GM19351 (cell line): Measurements from ENCODE around the gene LAG3.

Experiments used
- ATAC-seq: cut with Tn5 transposase; IDR thresholded peaks from one replicate; pipeline ENCODE4 v1.9.1; 2021; ENCODE audit warnings: mild to moderate bottlenecking, moderate library complexity; ENCODE audit not compliant: unreplicated experiment

Gene LAG3

GRCh38 chr12:6752921-6753771, 19.2 kb upstream of the LAG3 start, which contains the start of gene MLF2:
TSS of gene MLF2 (minus strand) at chr12:6753141. CDS start at chr12:6752334, 807 bp downstream.
- peak; percentile 83 for ATAC-seq

- ATAC-seq = no peak
Measured at GRCh38 chr12:6753772-6754356, 18.5 kb upstream of the LAG3 start.

DNA sequence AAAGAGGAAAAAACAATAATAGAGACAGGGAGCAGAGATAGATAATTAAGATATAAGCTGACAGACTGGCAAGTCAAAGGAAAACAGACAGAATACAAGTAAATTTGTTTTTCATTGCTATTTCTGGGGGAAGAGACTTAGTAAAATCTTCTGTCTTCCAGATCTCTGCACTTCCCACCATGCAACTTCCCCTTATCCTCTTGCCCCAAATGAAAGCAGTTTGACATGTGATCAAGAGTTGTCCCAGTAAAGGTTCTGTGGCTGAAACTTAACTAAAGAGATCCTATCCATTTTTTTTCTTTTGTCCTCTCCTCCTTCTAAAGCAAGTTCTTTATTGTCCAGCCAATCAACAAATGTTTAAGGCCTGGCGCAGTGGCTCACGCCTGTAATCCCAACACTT, 17.9 kb upstream of the LAG3 start:
- ATAC-seq = no peak

DNA sequence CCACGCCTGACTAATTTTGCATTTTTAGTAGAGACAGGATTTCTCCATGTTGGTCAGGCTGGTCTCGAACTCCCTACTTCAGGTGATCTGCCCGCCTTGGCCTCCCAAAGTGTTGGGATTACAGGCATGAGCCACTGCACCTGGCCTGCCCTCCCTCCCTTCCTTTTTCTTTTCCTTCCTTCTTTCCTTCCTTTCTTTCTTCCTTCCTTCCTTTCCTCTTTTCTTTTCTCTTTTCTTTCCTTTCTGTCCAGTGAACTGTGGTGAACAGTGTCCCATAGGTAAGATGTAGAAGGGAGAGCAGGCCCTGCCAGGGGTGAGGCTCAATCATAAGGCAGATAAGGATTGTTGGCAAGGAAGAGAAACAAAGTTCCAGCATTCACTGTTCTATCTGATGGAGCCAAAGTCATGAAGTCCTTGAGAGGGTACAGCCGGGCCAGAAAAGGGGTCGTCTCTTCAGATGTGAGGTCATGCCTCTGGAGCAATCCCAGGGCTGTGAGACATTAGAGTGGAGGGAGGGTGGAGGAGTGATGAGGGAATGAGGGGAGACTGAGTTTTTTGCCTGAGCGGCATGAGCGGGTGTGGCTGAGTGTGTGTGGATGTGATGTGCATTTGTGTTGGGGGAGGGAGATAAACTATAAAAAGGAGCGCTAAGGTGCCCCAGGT, 15.2 kb upstream of the LAG3 start:
- no peak for ATAC-seq

GRCh38 chr12:6758506-6759095, 13.7 kb upstream of the LAG3 start:
- no peak for ATAC-seq

DNA sequence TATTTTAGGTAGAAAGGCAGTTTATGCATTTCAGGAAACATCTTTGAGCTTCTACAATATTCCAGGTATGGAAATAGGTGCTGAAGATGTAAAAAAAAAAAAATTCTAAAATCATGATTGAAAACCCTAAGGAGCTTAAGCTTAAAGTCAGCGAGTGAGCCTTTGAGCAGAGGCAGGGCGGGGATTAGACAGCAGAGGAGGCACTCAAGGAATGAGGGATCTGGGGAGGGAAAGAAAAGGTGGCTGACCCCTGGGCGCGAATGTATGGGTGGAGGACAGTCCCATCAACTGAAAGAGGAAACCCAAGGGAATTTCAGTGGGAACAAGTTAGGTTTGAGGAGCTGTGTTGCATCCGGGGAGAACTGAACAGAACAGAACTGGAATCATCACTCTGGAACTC, 12.6 kb upstream of the LAG3 start:
- ATAC-seq = no peak

DNA sequence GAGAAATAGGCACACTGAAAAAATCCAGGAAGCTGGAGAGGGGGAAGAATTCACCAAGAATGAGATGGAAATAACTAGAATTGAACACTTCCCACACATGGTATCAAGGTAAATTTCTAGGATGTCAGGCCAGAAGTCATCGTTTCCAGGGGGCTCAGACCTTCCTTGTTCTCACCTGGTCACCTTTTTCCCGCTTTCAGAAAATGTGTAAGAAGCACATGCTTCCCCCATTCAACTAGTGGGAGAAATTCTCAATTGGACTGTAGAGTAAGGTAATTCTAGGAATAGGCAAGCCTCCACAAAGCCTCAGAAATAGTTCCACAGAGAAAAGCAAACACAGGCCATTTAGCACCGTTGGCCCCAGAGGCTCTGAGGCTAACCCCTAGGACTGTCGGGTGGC, 8.9 kb upstream of the LAG3 start:
- ATAC-seq = no peak

DNA sequence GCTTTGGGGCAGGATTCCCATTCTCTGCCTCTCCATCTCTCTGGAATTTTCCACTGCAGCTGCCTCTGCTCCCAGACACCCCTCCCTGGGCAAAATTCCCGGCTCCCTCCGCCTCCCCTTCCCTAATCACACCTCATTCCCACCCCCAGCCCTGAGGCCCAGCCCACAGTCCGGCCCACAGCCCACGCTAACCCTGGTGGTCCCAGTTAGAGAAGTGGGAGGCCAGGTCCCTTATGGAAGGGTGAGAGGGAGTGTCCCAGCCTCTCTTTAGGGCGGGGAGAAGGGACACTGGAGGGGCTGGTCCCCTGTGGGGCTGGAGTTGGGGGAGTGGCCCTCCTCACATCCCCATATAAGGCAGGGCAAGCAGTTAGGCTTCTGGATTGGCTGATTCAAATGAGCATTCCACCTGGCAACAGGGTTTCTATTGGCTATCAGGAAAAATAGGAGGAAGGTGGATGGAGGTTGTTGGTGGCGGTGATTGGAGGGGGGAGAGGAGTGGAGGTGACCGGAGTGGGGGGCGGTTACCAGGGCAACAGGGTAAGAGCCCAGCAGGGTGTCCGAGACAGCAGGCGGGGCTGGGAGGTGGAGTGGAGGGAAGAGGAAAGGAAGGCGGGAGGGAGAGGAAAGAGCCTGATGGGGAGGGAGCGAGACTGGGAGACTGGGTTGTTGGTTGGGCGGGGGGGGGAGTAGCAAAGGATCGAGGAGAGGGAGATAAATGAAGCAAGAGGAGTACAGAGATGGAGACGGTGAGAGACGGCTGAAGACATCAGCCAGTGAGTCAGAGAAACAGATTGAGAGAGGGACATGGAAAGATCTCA, 8.1 kb upstream of the LAG3 start:
- ATAC-seq = peak; percentile 84

GRCh38 chr12:6765048-6765633, 7.2 kb upstream of the LAG3 start:
- ATAC-seq = no peak

DNA sequence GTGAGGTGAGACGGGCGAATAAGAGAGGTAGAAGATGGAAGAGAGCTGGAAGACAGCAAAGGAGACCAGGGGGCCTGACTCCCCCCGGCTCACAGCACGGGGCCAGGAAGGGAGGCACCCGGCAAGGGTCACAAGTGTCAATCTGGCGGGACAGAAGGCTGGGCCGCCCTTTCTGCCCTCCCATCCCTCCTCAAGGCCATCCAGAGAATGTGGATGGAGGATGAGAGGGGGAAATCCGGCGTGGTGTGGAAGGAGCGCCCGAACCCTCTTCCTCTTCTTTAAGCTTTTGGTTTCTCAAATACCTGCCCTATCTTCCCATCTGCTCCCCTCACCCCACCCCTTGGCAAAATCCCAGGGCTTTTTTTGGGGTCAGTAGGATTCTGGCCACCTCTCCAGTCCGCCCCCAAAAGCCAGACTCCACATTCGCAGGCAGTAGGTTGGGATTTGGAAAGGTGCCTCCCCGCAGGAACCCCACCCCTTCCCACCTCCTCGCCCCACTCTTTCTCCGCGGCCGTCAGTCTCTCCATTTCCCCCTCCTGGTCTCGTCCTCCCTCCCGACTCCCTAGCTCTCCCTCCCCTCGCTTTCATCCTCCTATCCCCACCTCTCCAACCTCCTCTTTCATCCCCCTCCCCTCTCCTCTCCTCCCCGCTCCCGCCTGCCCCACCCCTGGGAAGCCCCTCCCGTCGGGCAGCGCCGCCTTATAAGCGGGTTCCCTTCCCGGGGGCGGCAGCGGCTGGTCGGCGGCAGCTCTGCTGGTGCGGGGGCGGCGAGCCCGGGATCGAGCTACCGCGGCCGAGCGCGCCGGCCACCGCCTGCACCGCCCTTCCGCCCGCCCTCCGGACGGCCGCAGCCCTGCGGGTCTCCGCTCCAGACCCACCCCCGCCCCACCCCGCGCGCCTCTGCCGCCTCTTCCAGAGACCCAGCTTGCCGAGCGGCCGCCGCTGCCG, 6.4 kb upstream of the LAG3 start, which contains the start of gene PTMS:
Gene PTMS (plus strand): TSS at position 730 of the 948 bp plus-strand sequence. CDS start 343 bp downstream, outside the sequence.
- ATAC-seq = no peak

DNA sequence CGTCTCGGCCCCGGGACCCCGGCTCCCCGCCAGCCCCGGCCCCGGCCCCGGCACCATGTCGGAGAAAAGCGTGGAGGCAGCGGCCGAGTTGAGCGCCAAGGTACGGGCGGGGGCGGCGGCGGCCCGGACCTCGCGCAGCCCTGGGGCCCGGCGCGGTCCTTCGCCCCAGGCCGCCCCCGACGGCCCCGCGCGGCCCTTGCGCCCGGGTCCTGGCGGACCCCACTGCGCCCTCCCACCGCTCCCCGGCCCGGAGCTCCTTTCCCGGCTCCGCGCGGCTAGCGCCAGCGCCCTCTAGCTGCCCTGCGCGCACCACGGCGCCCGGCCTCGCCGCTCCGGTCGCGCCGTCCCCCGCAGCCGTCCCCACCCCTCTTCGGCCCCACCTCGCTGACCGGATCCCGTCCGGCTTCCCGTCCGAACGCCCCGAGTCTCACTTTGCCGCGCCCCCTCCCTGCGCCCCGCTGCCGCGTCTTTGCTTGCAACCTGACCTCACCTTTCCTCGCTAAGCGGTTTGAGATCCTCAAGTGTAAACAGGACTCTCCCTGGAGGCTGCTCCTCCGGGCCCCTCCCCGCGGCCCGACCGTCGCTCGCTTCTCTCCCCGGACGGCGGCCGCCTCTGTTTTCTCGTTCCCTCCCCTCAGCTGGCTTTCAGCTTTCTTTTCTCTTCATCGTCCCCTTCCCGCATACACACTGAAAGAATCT, 5.5 kb upstream of the LAG3 start:
- no peak for ATAC-seq

GRCh38 chr12:6767353-6768319, 4.7 kb upstream of the LAG3 start:
- no peak for ATAC-seq

- ATAC-seq = no peak
Measured at GRCh38 chr12:6768437-6768914, 3.8 kb upstream of the LAG3 start.

GRCh38 chr12:6768990-6769389, 3.3 kb upstream of the LAG3 start:
- ATAC-seq = no peak

GRCh38 chr12:6769666-6770065, 2.7 kb upstream of the LAG3 start:
- no peak for ATAC-seq

- ATAC-seq = no peak
Measured at GRCh38 chr12:6770094-6770493, 2.2 kb upstream of the LAG3 start.

DNA sequence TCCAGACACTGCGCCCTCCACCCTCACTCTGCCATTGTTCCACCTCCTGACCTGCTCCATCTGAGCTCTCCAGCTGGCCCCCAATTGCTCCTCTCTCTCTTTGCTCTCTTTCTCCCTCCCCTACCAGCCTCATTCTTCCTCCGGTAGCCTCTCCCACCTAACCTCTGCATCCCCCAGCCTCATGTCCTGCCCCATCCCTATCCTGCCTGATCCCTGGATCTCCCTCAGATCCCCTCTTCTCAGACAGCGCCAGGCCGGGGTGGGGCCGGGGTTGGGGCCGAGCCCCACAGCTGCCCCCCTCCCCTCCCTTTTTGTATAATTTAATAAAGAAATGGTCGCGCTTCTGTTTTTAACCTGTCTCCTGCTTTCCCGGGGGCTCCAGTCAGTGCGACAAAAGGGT, 1.7 kb upstream of the LAG3 start:
- no peak for ATAC-seq
